Measurements from ENCODE around the gene DPH7.
"Not testable (repeated sequence)": the region's sequence is repeated elsewhere in the genome, so short reads cannot be mapped to it uniquely, and the experiment has no call there.

- TF ChIP-seq CTCF, POLR2AphosphoS5 (IDR thresholded peaks at IDR 0.05): not testable (repeated sequence)
Observed at GRCh38 chr9:137568445-137568844, 10.3 kb downstream of the DPH7 start.
